AG04449 (cell line): ENCODE measurements around the gene CPEB3.

ENCODE experiments used
- CTCF ChIA-PET: fragments of 350-600 bp; formaldehyde crosslinking; extraction: SDS; loops from one replicate; lab custom pipeline; 2021; ENCODE audit warnings: antibody characterized with exemption; lab: Yijun Ruan, JAX
- POLR2A ChIA-PET: fragments of 400-600, 350-600 bp; formaldehyde crosslinking; extraction: SDS; loops from one replicate; lab custom pipeline; 2020; ENCODE audit warnings: antibody characterized with exemption, inconsistent platforms; lab: Yijun Ruan, JAX
- DNase-seq: peaks from one replicate; pipeline ENCODE4 v3.0.0-alpha.2; 2010; ENCODE audit warnings: low read depth, low spot score
- H3K4me3 ChIP-seq: 2 replicates; pipeline ENCODE4 v1.5.1; 2011; ENCODE audit warnings: low read depth, mild to moderate bottlenecking, control low read depth, low read length
- CTCF ChIP-seq: IDR thresholded peaks from one replicate; pipeline ENCODE4 v1.5.1; 2011; ENCODE audit warnings: mild to moderate bottlenecking, moderate library complexity, low read length, control low read depth, inconsistent platforms; ENCODE audit not compliant: insufficient read depth; ENCODE audit errors: missing control alignments

CPEB3 gene

DNA sequence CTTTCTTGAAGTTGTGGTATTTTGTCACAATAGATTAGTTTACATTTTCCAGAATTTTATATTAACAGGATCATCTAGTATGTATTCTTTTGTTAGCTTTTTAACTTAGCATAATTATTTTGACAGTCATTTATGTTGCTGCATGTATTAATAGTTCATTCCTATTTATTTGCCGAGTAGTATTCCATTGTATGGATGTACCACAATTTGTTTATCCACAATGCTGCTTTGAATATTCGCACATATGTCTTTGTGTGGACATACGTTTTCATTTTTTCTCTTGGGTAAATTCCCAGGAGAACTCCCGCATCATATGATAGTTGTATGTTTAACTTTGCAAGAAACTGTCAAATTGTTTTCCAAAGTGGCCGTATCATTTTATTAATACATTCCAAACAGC is 115.7 kb downstream of the CPEB3 start:
- ChIA-PET POLR2A (no interaction called here), CTCF (no interaction called here)
- DNase-seq, result no peak
- H3K4me3 ChIP-seq, result no peak overlapping the region
- no peak for TF ChIP-seq CTCF

GRCh38 chr10:92173996-92174395 is 116.9 kb downstream of the CPEB3 start:
- H3K4me3 ChIP-seq, result no peak overlapping the region
- CTCF ChIA-PET, result no interaction called here
- no peak for DNase-seq
- POLR2A ChIA-PET, result no interaction called here
- TF ChIP-seq CTCF, result no peak

GRCh38 chr10:92164036-92164696 is 126.7 kb downstream of the CPEB3 start:
- CTCF ChIA-PET, result interaction anchor here (0.5 kb wide), 1 partner anchor 148 kb away, joined by 4 read pairs; no protein-coding TSS in a partner anchor
- no peak for DNase-seq
- no peak overlapping the region for H3K4me3 ChIP-seq
- POLR2A ChIA-PET, result no interaction called here
- no peak for TF ChIP-seq CTCF

GRCh38 chr10:92162541-92162940 is 128.3 kb downstream of the CPEB3 start:
- ChIA-PET POLR2A (no interaction called here), CTCF (no interaction called here)
- no peak for TF ChIP-seq CTCF
- no peak for DNase-seq
- H3K4me3 ChIP-seq, result no peak overlapping the region

- no peak for TF ChIP-seq CTCF
- H3K4me3 ChIP-seq, result no peak overlapping the region
- CTCF ChIA-PET, result interaction anchor here (0.8 kb wide), 1 partner anchor 56 kb away, joined by 3 read pairs; no protein-coding TSS in a partner anchor
- POLR2A ChIA-PET, result no interaction called here
- no peak for DNase-seq
These were observed 133.8 kb downstream of the CPEB3 start for GRCh38 chr10:92156874-92157773.

GRCh38 chr10:92150823-92151222 is 140.1 kb downstream of the CPEB3 start:
- CTCF ChIA-PET, result no interaction called here
- no peak for TF ChIP-seq CTCF
- DNase-seq, result no peak
- no peak overlapping the region for H3K4me3 ChIP-seq
- POLR2A ChIA-PET, result interaction anchor here (0.6 kb wide), 1 partner anchor 142 kb away, joined by 3 read pairs; no protein-coding TSS in a partner anchor
